Adipocyte (in vitro differentiated cells): ENCODE results near the gene ASB4.
"Not testable (repeated sequence)": the region's sequence is repeated elsewhere in the genome, so short reads cannot be mapped to it uniquely, and the experiment has no call there.

ENCODE experiments used
- DNase-seq: peaks from one replicate; pipeline ENCODE4 v3.0.0-alpha.2; 2015; ENCODE audit warnings: low read depth
- H3K27me3 ChIP-seq: replicated peaks from 2 replicates; pipeline ENCODE4 v1.7.0; 2013; ENCODE audit warnings: mild to moderate bottlenecking, low read length, moderate library complexity; ENCODE audit not compliant: control insufficient read depth, insufficient read depth
- H3K36me3 ChIP-seq: 2 replicates; pipeline ENCODE4 v1.7.0; 2013; ENCODE audit warnings: low read length, mild to moderate bottlenecking, moderate library complexity; ENCODE audit not compliant: control insufficient read depth, insufficient read depth, severe bottlenecking
- H3K4me1 ChIP-seq: 2 replicates; pipeline ENCODE4 v1.7.0; 2013; ENCODE audit warnings: mild to moderate bottlenecking, low read length, moderate library complexity; ENCODE audit not compliant: control insufficient read depth, insufficient read depth
- H3K4me3 ChIP-seq: 2 replicates; pipeline ENCODE4 v1.7.0; 2013; ENCODE audit warnings: mild to moderate bottlenecking, low read length, moderate library complexity
- H3K9ac ChIP-seq: 2 replicates; pipeline ENCODE4 v1.7.0; 2013; ENCODE audit warnings: mild to moderate bottlenecking, low read length, moderate library complexity
- H3K9me3 ChIP-seq: 2 replicates; pipeline ENCODE4 v1.7.0; 2013; ENCODE audit warnings: mild to moderate bottlenecking, low read length, moderate library complexity; ENCODE audit not compliant: control insufficient read depth

ASB4 gene

DNA sequence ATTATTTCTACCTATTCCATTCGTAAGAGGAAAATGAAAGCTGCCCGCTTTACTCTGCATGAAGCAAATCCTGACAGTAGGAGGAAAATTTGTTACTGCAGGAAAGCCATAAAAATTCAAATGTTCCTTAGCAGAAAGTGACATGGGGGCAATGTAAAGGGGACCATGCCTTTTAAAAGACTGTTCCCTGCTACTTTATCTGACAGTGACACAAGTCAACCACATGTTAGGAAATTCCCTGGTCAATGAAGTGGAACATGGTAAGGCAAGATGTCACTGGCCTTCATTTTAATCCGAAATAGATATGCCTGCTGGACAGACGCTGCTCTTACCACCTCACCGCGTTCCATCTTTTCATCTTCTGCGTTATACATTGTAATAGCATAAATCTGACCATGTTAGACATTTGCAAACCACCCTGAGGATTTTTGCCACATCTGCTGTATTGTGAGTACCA is 18.4 kb downstream of the ASB4 start:
- H3K36me3 ChIP-seq, H3K9ac ChIP-seq, DNase-seq, H3K27me3 ChIP-seq, H3K9me3 ChIP-seq, H3K4me3 ChIP-seq, H3K4me1 ChIP-seq: not testable (repeated sequence)

DNA sequence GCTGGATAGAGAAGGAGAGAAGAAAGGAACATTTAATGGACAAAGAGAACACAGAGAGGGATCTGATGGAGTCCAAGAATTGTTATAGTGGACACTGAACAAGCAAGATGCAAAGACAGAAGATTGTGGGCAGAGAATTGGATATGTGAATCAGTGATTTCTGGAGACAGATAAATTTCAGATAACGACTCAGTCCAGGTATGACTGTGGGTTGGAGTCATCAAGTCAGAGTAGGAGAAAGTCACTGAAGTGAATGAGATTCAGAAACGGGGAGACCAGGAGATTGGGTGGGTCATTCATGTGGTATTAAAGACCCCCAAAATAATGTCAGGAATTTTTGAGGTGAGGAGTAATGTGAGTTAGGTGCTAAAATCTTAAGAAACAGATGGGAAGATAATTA is 23.0 kb downstream of the ASB4 start:
- H3K9ac ChIP-seq = no peak overlapping the region
- H3K36me3 ChIP-seq = no peaks in the 10 kb centered on the region
- no peak for DNase-seq
- H3K4me1 ChIP-seq = no peaks in the 10 kb centered on the region
- H3K9me3 ChIP-seq = no peaks in the 10 kb centered on the region
- no peak overlapping the region for H3K4me3 ChIP-seq
- H3K27me3 ChIP-seq = peaks cover 2% of the 10 kb centered on the region

DNA sequence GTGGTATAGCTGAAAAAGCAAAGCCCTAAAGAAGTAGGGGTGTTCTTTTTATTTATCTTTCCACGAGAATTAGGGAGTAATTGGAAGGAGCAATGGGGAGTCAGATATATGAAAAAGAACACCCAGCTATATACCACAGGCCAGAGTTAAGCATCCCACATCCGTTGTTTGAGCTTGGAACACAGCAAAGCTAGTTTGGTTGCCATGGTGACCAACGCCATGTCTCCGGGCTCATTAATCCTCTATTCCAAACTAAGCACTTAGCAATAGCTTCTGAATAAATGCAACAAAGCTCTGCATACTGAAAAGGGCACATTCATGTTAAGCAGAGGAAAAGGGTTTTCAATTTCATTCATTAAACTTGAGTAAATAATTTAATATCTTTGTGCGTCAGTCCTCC is 23.5 kb downstream of the ASB4 start:
- Histone ChIP-seq H3K9ac (no peak overlapping the region), H3K4me3 (no peak overlapping the region), H3K9me3 (no peaks in the 10 kb centered on the region), H3K4me1 (no peaks in the 10 kb centered on the region), H3K36me3 (no peaks in the 10 kb centered on the region), H3K27me3 (peaks cover 2% of the 10 kb centered on the region)
- no peak for DNase-seq

DNA sequence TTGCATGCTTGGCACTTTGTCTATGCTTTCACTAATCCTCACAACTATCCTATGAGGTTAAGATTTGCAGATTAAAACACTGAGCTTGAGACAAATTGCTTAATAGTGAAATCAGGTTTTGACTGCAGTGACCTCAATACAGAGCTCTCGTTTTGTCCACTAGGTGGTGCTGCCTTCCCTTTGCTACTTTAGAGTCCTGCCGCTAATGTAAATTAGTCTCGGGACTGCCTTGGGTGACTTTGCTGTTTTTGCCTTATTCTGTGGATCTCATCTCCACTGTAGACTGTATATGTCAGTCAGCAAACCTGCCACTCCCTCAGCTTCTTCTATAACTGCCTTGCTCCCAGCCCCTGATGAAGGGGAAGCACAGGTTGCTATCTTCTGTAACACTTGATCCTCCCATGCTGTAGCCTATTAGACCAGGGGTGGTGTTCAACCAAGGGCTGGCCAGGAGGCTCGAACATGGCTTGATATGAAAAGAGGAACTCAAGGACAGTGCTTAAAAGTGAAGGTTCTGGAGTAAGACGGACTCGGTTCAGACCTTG is 26.0 kb downstream of the ASB4 start:
- peak; percentile 90 for DNase-seq
- Histone ChIP-seq H3K4me3 (no peak overlapping the region), H3K9me3 (no peaks in the 10 kb centered on the region), H3K4me1 (no peaks in the 10 kb centered on the region), H3K27me3 (peaks cover 2% of the 10 kb centered on the region), H3K9ac (no peak overlapping the region), H3K36me3 (no peaks in the 10 kb centered on the region)

DNA sequence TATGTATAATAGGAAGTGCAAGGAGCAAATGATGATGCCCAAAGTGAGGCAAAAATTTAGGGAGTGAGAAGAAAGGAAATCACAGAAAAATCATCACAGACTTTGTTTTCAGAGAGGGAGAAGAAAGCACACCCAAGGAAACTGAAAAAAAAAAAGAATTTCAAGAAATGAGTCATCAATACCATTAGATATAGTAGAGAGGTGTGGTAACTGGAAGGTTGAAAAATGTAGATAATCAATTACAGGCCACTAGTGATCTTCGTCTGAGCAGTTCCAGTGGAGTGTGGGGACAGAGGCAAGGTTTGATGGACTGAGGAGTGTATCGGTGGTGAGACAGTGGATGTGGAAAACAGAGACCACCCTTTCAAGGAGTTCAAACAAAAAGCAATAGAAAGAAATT is 31.7 kb downstream of the ASB4 start:
- Histone ChIP-seq H3K9me3 (no peaks in the 10 kb centered on the region), H3K4me3 (no peak overlapping the region), H3K4me1 (no peaks in the 10 kb centered on the region), H3K27me3 (peaks cover 2% of the 10 kb centered on the region), H3K9ac (no peak overlapping the region), H3K36me3 (no peaks in the 10 kb centered on the region)
- no peak for DNase-seq

DNA sequence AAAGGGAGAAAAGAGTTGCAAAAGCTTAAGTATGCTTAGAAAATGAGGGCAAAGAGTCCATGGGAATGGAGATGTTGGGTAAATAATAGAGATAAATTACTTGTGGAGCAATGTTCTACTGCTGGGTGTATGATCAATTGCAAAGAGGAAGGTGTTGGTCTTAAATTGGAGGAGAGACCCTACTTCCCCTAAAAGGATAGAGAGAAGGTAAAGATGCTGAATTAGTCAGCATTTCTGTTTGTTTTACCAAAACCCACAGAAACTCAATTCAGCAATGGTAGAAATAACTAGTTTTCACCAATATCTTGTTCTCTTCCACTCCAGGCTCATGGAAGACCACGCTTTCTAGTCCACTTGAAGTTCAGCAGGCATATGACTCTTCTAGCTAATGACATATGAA is 32.1 kb downstream of the ASB4 start:
- no peaks in the 10 kb centered on the region for H3K9me3 ChIP-seq
- H3K4me1 ChIP-seq = no peaks in the 10 kb centered on the region
- H3K36me3 ChIP-seq = no peaks in the 10 kb centered on the region
- no peak for DNase-seq
- H3K27me3 ChIP-seq = peaks cover 2% of the 10 kb centered on the region
- H3K9ac ChIP-seq = no peak overlapping the region
- no peak overlapping the region for H3K4me3 ChIP-seq

DNA sequence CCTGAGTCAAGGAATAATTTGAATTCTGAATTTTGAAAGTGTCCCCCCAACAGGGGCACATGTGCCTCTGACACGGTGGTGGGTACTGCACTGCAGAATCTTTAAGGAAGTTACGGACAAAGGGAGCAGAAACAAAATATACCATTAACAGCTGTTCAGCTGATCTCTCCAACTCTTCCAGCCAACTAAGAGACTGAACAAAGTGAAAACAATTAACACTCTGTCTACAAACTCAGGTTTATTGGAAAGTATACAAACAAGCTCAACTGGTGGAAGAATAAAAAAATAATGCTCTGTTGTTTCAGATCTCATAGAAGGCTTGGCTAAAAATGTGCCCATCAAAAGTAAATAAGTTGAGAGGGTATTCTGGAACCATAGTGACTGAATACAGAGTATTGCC is 34.4 kb downstream of the ASB4 start:
- Histone ChIP-seq H3K36me3 (no peaks in the 10 kb centered on the region), H3K27me3 (no peaks in the 10 kb centered on the region), H3K4me3 (no peak overlapping the region), H3K9me3 (no peaks in the 10 kb centered on the region), H3K9ac (no peak overlapping the region), H3K4me1 (no peaks in the 10 kb centered on the region)
- DNase-seq = no peak

DNA sequence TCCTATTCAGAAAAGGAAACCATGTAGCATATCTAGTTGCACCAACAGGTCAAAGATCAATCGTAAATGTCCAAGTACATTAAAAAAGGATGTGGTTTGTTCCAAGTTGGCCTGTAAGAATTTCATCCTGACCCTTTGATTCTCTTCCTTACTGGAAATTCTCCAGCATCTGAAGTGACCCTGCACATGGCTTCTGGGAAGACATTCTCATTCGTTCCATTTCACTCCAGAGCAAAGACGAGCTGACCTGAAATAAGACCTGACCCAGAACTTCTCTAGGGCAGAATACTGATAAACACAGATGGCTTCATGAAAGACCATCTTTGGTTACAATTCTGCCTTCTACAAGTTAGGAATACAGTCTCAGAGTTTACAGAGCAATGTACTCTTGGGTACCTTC is 39.8 kb downstream of the ASB4 start:
- no peak for DNase-seq
- Histone ChIP-seq H3K9me3 (no peaks in the 10 kb centered on the region), H3K27me3 (no peaks in the 10 kb centered on the region), H3K36me3 (no peaks in the 10 kb centered on the region), H3K4me3 (no peak overlapping the region), H3K9ac (no peak overlapping the region), H3K4me1 (peaks cover 3% of the 10 kb centered on the region)

DNA sequence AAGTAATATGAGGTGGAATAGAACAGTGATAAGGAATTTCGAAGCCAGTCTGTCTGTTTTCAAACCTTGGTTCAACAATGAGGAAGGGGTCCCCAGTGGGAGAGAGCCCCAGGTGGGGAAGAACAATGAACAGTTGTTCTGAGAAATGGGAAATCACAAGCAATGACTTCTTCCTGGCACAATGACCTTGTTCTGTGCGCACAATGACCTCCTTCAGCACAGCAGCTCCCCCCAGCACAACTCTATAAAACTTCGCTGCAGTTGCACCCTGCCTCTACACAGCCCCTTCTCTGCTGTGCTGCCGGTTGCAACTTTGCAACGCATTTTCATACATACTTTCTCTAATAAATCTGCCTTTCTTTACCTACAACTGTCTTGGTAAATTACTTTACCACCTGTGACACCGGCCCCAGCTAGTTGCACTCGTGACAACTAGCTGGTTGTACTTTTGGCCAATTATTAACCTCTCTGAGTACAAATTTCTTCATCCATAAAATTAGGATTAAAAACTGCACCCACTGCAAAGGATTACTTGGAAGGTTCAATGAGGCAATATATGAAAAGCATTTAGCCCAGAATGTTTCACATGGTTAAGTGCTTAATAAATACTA is 40.5 kb downstream of the ASB4 start:
- DNase-seq = no peak
- H3K4me3 ChIP-seq = no peak overlapping the region
- no peak overlapping the region for H3K9ac ChIP-seq
- no peaks in the 10 kb centered on the region for H3K9me3 ChIP-seq
- no peaks in the 10 kb centered on the region for H3K36me3 ChIP-seq
- no peaks in the 10 kb centered on the region for H3K27me3 ChIP-seq
- H3K4me1 ChIP-seq = peaks cover 3% of the 10 kb centered on the region

DNA sequence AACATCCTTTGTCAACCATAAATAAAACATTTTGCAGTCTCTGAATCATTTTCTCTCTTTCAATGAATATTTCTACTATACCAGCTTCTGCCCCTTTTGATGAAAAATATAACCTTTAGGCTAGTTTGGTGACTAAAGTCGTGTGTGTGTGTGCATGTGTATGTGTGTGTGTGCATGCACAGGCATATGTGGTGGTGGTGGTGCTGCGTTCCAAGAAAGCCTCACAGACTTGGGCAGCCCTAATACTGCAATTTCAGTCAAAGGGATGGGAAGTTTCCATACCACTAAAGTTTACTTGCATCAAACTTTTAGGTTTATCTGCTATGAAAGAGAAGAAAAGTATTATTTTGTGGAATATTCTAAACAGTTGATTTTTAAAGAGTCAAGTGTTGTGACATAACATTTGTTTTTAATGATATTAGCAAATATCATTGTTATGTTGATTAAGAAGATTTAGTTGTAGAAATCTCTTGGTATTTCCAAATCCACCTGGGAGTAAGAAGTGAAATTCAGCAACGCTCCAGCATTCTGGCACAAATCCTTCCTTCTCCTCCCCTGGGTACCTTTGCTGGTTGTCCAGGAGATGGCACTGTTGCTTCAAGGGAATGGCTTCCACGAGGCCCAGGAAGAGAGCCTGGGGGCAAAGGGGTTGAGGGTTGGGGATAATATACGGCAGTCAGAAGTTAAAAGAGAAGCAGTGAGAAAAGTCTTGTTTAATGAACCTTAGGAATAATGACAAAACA is 41.5 kb downstream of the ASB4 start:
- H3K4me1 ChIP-seq = peaks cover 3% of the 10 kb centered on the region
- no peaks in the 10 kb centered on the region for H3K36me3 ChIP-seq
- no peak overlapping the region for H3K9ac ChIP-seq
- H3K4me3 ChIP-seq = no peak overlapping the region
- peak; percentile 84 for DNase-seq
- H3K9me3 ChIP-seq = no peaks in the 10 kb centered on the region
- no peaks in the 10 kb centered on the region for H3K27me3 ChIP-seq

DNA sequence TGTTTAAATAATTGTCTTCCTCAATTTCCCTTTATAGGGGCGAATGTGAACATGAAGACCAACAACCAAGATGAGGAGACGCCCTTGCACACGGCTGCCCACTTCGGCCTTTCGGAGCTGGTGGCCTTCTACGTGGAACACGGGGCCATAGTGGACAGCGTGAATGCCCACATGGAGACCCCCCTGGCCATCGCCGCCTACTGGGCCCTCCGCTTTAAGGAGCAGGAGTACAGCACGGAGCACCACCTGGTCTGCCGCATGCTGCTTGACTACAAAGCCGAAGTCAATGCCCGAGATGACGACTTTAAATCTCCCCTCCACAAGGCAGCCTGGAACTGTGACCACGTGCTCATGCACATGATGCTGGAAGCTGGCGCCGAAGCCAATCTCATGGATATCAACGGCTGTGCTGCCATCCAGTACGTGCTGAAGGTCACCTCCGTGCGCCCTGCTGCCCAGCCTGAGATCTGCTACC is 42.1 kb downstream of the ASB4 start:
- no peaks in the 10 kb centered on the region for H3K9me3 ChIP-seq

More for the DNA sequence above, 42.1 kb downstream of the ASB4 start:
- Histone ChIP-seq H3K9ac (no peak overlapping the region), H3K27me3 (no peaks in the 10 kb centered on the region), H3K4me1 (peaks cover 3% of the 10 kb centered on the region), H3K36me3 (no peaks in the 10 kb centered on the region), H3K4me3 (no peak overlapping the region)
- no peak for DNase-seq
